ENCODE results near the gene CYFIP2.
A peak's percentile ranks its signal among the peaks of the same experiment; 100 is the strongest.

CYFIP2 gene

GRCh38 chr5:157335534-157336422 lies 69.9 kb downstream of the CYFIP2 start:
- TF ChIP-seq CTCF (IDR thresholded peaks at IDR 0.05; ENCODE audit: borderline replicate concordance, insufficient read depth, low read depth, low read length) = no peak
- H3K4me3 ChIP-seq (ENCODE audit: low read depth, low read length) = no peak overlapping the region

- no peak for TF ChIP-seq CTCF (IDR thresholded peaks at IDR 0.05; ENCODE audit: borderline replicate concordance, insufficient read depth, low read depth, low read length)
- no peak overlapping the region for H3K4me3 ChIP-seq (ENCODE audit: low read depth, low read length)
Measured at GRCh38 chr5:157336423-157336744, 70.5 kb downstream of the CYFIP2 start.

DNA sequence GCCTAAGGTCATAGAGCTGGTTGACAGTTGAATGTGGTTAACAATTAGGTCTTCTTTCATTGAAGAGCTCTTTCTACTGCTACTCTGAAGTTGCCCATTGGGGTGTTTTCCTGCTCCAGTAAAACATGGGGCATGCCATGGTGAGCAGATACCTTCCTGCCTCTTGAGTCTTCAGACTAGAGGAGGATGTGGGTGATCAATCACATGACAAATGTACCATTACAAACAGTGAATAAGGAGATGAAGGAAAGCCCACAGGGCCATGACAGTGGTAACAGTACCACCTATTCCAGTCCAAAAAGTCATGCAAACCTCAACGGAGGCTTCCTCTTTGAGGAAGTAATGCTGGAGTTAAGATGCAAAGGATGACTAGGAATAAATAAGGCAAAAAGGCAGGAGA lies 73.5 kb downstream of the CYFIP2 start:
- H3K4me3 ChIP-seq (ENCODE audit: low read depth, low read length) = no peak overlapping the region
- TF ChIP-seq CTCF (IDR thresholded peaks at IDR 0.05; ENCODE audit: borderline replicate concordance, insufficient read depth, low read depth, low read length) = no peak

GRCh38 chr5:157342822-157343402 lies 77.0 kb downstream of the CYFIP2 start:
- H3K4me3 ChIP-seq (ENCODE audit: low read depth, low read length) = no peak overlapping the region
- TF ChIP-seq CTCF (IDR thresholded peaks at IDR 0.05; ENCODE audit: borderline replicate concordance, insufficient read depth, low read depth, low read length) = peak; percentile 71

- TF ChIP-seq CTCF (IDR thresholded peaks at IDR 0.05; ENCODE audit: borderline replicate concordance, insufficient read depth, low read depth, low read length) = no peak
- H3K4me3 ChIP-seq (ENCODE audit: low read depth, low read length) = no peak overlapping the region
Measured at GRCh38 chr5:157343842-157344790, 78.2 kb downstream of the CYFIP2 start.

- TF ChIP-seq CTCF (IDR thresholded peaks at IDR 0.05; ENCODE audit: borderline replicate concordance, insufficient read depth, low read depth, low read length) = no peak
- no peak overlapping the region for H3K4me3 ChIP-seq (ENCODE audit: low read depth, low read length)
Measured at GRCh38 chr5:157345067-157345466, 79.1 kb downstream of the CYFIP2 start.
